GM12874 (cell line): ENCODE measurements around the gene TMEM223.

Experiments
- TF ChIP-seq, protein P1 (sequence below): IDR thresholded peaks from 2 replicates; pipeline ENCODE4 v1.5.1; 2011; ENCODE audit warnings: low read depth, mild to moderate bottlenecking, control low read depth, low read length, moderate library complexity; ENCODE audit not compliant: insufficient read depth

The TMEM223 gene

DNA sequence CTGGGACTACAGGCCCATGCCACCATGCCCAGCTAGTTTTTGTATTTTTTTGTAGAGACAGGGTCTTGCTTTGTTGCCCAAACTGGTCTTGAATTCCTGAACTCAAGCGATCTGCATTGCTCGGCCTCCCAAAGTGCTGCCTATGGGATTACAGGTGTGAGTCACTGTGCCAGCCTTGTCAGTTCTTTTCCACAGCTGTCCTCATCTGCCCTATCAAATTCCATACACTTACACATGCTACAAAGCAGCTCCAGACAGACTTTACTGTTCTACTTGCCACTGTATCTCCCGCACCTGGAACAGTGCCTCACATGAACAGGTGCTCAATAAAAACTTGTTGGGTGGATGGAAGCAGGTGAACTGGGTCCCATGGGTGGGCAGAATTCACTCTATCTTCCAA lies 31.9 kb upstream of the TMEM223 start:
- TF ChIP-seq, protein P1, sequence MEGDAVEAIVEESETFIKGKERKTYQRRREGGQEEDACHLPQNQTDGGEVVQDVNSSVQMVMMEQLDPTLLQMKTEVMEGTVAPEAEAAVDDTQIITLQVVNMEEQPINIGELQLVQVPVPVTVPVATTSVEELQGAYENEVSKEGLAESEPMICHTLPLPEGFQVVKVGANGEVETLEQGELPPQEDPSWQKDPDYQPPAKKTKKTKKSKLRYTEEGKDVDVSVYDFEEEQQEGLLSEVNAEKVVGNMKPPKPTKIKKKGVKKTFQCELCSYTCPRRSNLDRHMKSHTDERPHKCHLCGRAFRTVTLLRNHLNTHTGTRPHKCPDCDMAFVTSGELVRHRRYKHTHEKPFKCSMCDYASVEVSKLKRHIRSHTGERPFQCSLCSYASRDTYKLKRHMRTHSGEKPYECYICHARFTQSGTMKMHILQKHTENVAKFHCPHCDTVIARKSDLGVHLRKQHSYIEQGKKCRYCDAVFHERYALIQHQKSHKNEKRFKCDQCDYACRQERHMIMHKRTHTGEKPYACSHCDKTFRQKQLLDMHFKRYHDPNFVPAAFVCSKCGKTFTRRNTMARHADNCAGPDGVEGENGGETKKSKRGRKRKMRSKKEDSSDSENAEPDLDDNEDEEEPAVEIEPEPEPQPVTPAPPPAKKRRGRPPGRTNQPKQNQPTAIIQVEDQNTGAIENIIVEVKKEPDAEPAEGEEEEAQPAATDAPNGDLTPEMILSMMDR: no peak

- TF ChIP-seq, protein P1: no peak
Measured at GRCh38 chr11:62817129-62817528, 25.3 kb upstream of the TMEM223 start.

GRCh38 chr11:62816557-62816956 lies 24.8 kb upstream of the TMEM223 start:
- TF ChIP-seq, protein P1: no peak

DNA sequence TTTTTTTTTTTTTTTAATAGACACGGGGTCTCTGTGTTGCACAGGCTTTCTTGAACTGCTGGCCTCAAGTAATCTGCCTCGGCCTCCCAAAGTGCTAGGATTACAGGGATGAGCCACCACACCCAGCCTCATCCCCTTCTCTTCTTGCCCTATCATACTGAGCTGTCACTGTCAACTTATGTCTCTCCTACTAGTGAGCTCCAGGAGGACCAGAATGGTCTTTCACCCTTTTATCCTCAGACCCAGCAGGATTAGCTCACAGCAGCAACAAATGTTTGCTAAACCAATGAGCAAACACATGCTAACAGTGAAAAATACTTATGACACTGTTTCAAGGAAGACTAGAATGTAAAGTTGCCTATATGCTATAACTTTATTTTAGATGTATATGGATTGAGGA lies 19.9 kb upstream of the TMEM223 start:
- TF ChIP-seq, protein P1: no peak

DNA sequence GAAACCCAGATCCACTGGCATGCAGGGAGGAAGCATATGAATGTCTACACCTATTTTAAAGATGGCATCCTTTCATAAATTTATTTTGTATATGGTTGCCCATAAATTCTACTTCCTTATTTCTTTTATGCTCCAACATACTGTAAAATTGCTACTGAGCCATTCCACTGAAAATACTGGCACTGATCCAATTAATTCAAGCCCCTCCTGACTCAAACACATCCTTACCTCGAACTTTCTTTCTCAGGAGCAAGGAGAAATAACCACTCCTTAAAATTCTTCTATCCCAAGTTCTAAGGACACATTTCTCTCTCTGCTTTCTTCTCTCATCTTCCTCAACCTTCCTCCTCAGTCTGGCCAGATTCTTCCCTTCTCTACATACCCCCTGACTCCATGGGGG lies 18.9 kb upstream of the TMEM223 start:
- TF ChIP-seq, protein P1: no peak

GRCh38 chr11:62806611-62807121 lies 14.9 kb upstream of the TMEM223 start:
- TF ChIP-seq, protein P1: no peak

GRCh38 chr11:62805961-62806441 lies 14.2 kb upstream of the TMEM223 start:
- TF ChIP-seq, protein P1: no peak
